ENCODE measurements around the gene TLE2.
"Not testable (repeated sequence)": the region's sequence is repeated elsewhere in the genome, so short reads cannot be mapped to it uniquely, and the experiment has no call there.

The TLE2 gene

DNA sequence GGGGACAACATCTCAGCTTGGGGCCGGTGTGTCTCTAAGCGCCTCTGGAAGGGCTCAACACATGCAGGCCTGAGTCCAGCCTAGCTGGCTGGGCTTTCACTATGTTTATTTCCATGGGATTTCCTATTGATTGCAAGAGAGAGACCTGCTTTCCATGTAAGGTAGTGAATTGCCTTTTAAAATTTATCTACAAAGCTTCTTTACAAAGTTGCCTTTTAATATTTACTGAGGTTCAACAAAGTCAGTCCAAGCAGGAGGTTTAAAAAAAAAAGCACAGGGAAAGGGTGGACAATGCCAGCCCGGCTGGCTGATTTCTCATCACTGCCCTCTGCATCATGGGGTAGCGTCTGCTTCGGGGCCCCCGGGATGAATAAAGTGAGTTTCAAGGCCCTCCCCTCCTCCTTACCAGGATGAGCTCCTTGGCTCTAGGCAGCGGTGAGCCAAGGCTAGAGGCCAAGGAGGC lies 15.8 kb downstream of the TLE2 start:
- no peak for DNase-seq (ENCODE audit: low read depth in 2 of 2)

DNA sequence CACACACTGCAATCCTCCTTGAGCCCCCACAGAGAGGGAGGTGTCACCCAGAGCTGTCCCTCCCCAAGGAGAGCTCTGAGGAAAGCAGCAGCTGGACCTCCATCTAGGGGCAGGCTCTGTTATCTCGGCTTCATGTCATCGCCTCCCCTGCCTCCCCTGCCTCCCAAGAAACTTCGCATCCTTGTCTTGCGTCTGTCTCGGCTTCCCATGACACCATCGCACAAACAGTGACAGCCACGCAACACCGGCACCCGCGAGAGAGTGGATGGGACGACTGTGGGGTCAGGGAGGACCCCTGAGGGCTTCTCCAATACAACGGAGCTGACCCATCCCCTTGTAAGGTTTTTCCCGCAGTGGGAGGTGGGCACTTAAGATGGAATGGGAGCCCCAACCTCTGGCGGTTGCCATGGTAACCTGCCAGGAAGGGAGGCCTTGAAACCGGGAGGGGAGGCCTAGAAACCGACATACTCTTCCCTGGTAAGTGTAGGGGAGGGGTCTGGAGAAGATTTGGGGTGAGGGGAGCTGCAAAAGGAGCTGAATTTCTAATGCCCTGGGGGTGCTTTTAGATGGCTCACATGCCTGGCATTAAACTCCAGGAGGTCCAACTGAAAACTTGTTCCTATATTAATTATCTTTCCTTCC lies 16.3 kb downstream of the TLE2 start:
- DNase-seq (ENCODE audit: low read depth in 2 of 2) = no peak

DNA sequence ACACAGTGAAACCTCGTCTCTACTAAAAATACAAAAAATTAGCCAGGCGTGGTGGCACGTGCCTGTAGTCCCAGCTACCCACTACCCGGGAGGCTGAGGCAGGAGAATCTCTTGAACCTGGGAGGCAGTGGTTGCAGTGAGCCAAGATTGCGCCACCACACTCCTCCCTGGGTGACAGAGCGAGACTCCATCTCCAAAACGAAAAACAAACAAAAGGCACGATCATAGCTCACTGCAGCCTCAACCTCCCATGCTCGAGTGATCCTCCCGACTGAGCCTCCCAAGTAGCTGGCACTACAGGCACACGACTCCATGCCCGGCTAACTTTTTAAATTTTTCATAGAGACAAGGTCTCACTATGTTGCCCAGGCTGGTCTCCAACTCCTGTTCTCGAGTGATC lies 17.0 kb downstream of the TLE2 start:
- not testable (repeated sequence) for DNase-seq (ENCODE audit: low read depth in 2 of 2)

DNA sequence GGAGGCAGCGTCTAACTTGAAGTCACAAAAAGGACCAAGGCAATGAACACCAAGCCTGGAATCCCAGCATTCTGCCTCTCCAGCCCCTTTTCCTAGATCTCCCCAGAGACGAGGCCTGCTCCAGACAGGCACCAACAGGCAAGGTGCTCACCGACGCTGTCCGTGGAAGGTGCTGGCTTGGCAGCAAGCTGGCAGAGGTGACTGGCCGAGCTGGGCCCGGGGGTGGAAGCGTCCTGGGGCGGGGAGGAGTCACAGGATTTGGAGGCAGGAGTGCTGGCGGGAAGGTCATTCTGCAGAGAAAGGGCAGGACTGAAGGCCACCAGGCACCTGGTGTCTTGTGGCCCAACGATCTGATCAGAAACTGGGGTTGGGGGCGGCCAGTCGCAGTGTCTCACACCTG lies 18.2 kb downstream of the TLE2 start:
- no peak for DNase-seq (ENCODE audit: low read depth in 2 of 2)

DNA sequence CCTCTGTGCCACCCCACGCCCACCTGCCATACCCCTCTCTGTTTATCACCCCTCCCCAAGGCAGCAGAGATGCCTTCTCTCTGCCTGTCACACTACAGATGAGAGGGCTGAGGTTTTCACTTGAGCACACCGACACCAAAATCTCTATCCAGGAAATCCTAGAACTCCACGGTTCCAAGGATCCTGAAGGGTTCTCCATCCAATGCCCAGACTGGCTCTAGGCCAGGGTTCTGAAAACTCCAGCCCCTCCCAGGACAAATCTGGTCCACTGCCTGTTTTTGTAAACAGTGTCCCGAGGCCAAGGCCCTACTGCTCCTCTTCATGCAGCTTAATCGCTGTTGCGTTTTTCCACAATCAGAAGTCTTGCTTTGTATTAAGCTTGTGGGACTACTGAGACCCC lies 20.1 kb downstream of the TLE2 start:
- no peak for DNase-seq (ENCODE audit: low read depth in 2 of 2)

DNA sequence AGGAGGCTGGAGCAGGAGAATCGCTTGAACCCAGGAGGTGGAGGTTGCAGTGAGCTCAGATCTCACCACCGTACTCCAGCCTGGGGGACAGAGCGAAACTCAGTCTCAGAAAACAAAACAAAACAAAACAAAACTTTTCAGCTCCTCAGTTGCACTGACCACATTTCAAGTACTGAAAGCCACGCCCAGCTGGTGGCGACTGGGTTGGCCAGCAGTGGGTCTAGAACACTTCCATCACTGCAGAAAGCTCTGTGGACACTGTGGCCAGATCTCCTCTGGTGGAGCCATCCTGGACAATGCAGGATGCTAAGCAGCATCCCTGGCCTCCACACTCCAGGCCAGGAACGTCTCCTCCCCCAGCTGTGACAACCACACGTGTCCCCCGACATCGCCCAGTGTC lies 21.1 kb downstream of the TLE2 start:
- DNase-seq (ENCODE audit: low read depth in 2 of 2) = no peak

DNA sequence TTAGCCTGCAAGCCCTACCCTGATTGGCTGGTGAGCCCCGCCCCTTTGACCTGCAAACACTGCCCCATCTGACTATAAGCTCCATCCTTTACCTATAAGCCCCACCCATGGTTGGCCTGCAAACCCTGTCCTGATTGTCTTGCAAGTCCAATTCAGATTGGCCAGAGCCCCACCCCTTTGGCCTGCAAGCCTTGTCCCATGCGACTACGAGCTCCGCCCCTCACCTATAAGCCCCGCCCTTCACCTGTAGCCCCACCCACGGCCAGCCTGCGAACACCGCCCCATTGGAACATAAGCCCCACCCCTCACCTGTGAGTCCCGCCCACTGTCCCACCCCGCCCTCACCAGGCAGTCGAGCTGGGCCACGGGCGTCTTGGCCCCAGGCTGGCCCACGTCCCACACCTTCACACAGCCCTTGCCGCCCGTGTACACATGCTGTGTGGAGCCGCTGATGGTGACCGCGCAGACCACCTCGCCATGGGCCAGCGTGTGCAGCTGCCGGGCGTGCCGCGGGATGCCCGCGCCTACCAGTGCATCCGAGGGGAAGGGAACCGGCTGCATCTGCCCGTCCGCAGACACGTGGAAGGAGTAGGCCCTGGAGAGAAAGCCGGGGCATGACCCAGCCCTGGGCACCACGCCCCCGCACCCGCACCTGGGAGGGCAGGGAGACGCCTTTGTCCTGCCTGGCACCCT lies 22.9 kb downstream of the TLE2 start:
- peak in 1 of 2 donors; percentile 47 for DNase-seq (ENCODE audit: low read depth in 2 of 2)

DNA sequence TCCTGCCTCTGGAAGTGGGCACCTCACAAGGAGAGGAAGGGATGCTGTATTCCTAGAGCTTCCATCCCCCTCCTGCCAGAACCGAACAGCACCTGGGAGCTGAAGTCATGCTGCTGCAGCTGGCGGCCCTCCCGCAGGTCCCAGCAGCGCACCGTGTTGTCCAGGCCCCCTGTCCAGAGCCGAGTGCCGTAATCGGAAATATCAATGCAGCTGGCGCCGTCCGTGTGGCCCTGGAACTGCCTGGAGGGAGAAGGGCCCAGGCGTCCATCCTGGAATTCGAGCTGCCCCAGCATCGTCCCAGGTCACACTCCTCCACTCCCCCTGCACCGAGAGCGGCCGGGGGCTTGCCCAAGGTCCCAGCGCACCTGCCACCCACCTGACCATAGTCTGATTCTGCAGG lies 23.7 kb downstream of the TLE2 start:
- DNase-seq (ENCODE audit: low read depth in 2 of 2) = no peak

DNA sequence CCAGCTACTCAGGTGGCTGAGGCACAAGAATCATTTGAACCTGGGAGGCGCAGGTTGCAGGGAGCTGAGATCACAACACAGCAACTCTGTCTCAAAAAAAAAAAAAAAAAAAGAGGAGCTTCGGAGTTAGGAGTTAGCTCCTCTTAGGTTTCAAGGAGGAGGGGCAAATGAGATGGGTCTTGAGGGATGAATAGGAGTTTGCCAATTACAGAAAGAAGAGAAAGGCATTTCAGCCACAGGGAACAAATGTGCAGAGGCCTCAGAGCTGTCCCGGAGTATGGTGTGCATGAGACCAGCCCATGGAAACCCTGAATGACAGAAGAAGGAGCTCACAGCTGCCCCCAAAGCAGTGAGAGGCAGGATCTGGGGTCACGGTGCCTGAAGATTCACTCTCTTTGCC lies 24.6 kb downstream of the TLE2 start:
- no peak for DNase-seq (ENCODE audit: low read depth in 2 of 2)

DNA sequence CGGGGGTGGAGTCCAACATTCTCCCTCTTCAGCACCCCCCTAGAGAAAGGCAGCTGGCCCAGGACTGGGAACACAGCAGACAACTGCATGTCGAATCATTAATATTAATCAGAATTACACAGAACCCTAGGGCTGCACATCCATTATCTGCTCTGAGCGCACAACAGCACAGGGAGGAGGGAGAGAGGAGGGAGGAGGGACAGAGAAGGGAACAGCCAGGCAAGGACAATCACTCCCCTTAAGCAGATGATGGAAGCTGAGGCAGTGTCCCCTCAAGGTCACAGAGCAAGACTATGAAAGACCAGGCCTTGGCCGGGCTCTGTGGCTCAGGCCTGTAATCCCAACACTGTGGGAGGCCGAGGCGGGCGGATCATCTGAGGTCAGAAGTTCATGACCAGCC lies 26.0 kb downstream of the TLE2 start:
- DNase-seq (ENCODE audit: low read depth in 2 of 2) = no peak

DNA sequence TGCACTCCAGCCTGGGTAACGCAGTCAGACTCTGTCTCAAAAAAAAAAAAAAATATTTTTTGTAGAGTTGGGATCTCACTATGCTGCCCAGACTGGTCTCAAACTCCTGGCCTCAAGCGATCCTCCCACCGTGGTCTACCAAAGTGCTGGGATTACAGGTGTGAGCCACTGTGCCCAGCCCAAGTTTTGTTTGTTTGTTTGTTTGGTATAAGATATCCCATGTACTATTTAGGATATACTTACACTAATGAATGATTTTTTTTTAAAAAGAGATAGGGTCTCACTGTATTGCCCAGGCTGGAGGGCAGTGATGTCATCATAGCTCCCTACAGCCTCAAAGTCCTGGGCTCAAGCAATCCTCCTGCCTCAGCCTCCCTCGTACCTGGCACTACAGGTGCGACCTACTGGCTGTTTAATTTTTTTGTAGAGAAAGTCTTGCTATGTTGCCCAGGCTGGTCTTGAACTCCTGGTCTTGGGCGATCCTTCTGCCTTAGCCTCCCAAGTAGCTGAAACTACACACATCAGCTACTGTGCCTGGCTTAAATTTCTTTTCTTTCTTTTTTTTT lies 27.8 kb downstream of the TLE2 start:
- DNase-seq (ENCODE audit: low read depth in 2 of 2) = no peak

DNA sequence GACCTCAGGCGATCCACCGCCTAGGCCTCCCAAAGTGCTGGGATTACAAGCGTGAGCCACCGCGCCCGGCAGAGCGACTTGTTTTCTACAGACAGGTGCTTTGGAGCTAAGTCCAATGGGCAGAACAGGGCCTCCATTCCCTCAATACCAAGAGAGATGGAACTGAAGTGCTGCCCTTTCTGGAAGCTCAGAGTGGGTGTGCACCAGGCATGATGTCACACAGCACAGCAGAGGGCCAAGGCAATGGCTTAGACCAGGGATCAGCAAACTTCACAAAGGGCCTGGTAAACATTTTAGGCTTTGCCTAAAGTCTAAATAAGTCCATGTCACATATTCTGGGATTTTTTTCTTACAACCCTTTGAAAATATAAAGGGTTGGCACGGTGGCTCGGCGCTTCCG lies 30.4 kb downstream of the TLE2 start:
- DNase-seq (ENCODE audit: low read depth in 2 of 2) = no peak

DNA sequence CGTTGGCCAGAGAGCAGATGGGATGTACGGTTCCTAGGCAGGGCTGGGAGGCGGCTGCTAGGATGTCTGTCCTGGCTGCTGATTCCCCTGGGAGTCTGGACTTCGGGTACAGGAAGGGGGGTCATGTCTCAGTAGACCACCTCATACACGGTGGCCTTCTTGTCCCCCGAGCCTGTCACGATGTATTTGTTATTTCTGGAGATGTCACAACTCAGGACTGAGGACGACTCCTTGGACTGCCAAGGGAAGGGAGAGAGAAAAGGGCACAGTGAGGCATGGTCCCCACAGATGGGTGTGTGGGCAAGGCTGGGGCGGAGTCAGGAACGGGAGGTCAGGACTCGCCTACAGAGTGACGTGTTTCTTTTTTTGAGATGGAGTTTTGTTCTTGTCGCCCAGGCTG lies 31.4 kb downstream of the TLE2 start:
- DNase-seq (ENCODE audit: low read depth in 2 of 2) = no peak

DNA sequence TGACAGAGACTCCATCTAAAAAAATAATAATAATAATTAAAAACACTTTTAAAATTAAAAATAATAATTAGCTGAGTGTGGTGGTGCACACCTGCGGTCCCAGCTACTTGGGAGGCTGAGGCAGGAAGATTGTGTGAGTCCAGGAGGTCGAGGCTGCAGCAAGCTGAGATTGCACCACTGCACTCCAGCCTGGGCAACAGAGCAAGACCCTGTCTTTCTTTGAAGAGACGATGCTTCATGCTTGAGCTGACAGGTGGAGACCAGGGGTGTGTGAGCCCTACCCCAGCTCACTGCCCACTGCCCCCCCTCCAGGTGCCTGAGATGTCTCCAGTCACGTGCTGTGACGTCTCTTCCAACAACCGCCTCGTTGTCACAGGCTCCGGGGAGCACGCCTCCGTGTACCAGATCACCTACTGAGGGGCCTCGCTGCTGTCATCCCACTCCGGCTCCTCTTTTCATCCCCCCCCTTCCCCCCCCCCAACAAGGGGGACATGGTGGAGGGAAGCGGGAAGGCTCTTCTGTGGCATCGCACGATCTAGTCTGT lies 34.4 kb downstream of the TLE2 start:
- DNase-seq (ENCODE audit: low read depth in 2 of 2) = no peak

DNA sequence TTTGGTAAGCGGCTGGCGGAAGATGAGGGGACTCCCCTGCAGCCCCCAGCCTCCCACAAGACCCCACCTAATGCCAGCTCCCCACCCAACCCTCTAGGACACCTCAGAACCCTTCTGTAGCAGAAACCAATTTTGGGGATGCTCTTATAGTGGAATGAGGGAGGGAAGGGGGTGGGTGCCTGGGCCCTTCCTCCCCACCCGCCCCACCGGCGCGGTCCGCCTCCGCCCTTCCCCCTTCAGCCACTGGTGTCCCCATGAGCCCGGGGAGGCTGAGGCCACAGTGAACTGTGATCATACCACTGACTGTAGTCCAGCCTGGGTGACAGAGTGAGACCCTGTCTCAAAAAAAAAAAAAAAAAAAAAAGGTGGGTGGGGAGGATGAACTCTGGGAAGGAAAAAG lies 35.5 kb downstream of the TLE2 start:
- DNase-seq (ENCODE audit: low read depth in 2 of 2) = no peak

DNA sequence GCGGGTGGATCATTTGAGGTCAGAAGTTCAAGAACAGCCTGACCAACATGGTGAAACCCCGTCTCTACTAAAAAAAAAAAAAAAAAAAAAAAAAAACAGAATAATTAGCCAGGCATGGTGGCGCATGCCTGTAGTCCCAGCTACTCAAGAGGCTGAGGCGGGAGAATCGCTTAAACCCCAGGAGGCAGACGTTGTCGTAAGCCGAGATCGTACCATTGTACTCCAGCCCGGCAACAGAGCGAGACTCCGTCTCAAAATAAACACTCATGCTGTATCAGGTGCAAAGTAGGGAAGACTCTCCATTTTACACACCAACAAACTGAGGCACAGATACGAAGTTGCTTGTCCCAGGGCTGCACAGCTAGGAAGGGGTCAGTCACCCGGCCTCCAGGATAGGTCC lies 36.1 kb downstream of the TLE2 start:
- DNase-seq (ENCODE audit: low read depth in 2 of 2) = no peak

DNA sequence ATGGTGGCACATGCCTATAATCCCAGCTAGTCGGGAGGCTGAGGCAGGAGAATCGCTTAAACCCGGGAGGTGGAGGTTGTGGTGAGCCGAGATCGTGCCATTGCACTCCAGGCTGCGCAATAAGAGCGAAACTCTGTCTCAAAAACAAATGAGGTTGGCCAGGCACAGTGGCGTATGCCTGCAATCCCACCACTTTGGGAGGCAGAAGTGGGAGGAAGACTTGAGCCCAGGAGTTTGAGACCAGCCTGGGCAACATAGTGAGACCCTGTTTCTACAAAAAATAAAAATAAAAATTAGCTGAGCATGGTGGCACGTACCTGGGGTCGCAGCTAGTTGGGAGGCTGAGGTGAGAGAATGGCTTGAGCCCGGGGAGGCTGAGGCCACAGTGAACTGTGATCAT lies 36.7 kb downstream of the TLE2 start:
- DNase-seq (ENCODE audit: low read depth in 2 of 2) = not testable (repeated sequence)

DNA sequence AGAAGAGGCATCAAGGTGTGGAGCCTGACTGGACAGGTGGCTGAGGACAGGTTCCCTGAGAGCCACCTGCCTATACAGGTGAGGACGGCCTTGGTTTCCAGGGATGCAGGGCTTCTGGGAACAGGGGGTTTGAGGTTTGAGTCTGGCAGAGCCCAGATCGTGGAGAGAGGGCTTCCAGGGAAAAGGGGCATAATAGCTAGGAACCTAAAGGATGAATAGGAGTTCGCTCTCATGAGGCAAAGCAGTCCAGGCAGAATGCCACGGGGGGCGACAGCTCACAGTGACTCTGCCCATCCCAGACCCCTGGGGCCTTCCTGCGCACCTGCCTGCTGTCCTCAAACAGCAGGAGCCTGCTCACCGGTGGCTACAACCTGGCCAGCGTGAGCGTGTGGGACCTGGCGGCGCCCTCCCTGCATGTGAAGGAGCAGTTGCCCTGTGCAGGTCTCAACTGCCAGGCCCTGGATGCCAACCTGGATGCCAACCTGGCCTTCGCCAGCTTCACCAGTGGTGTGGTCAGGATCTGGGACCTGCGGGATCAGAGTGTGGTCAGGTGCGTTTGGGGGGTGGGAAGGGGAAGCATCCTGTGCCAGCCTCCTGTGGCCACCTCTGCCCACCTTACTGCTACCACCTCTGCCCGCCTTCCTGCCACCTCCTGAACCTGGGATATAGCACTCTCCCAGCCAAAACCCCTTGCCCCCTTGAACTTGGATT lies 39.7 kb downstream of the TLE2 start:
- no peak for DNase-seq (ENCODE audit: low read depth in 2 of 2)

DNA sequence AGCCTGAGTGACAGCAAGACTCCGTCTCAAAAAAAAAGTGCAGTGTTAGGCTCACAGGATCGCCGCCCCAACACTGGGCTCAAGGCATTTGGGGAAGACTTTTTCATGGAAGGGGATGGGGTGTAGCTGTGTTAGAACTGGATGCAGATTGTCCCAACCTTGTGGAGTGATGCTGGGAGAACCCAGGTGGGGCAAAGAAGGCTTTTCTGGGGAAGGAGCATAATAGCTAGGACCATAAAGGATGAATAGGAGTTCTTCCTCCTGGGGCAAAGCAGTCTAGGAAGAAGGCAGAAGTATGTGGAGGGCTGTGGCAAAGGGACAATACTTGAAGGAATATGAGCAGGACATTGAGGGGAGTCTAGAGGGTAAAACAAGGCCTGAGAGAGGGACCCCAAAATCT lies 40.5 kb downstream of the TLE2 start:
- no peak for DNase-seq (ENCODE audit: low read depth in 2 of 2)

DNA sequence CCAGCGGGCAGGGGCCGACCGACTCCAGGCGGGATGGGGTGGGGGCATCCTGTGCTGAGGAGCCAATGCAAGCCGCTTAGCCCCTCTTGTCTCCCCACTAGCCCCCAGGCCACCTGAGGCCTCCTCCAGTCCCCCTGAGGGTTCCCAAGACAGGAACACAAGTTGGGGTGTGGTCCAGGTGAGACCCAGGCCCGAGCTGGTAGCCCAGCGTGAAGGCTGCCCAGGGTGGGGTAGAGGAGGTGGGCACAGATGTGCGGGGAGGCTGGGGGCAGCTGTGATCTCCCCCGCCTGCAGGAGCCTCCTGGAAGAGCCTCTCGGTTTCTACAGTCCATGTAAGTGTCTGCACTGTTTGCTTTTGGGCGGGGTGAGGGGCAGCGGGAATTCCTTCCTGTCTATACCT lies 41.3 kb downstream of the TLE2 start:
- no peak for DNase-seq (ENCODE audit: low read depth in 2 of 2)

DNA sequence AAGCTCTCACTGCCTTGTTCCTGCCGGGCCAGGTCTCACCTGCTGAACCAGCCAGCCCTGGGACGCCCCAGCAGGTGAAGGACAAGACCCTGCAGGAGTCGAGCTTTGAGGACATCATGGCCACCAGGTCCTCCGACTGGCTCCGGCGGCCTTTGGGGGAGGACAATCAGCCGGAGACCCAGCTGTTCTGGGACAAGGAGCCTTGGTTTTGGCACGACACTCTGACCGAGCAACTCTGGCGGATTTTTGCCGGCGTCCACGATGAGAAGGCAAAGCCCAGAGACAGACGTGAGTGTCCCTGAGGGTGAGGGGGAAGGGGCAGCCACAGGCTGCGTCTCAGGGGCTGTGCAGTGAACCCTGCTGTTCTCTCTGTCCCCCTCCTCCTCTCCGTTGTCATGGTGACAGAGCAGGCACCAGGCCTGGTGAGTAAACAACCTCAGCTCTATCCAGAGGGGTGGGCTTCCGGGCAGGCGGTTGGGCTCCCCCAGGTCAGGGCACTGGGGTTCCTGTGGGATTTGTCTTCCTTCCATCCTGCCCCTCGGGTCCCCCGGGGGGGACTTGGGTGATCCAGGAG lies 42.0 kb downstream of the TLE2 start:
- no peak for DNase-seq (ENCODE audit: low read depth in 2 of 2)

DNA sequence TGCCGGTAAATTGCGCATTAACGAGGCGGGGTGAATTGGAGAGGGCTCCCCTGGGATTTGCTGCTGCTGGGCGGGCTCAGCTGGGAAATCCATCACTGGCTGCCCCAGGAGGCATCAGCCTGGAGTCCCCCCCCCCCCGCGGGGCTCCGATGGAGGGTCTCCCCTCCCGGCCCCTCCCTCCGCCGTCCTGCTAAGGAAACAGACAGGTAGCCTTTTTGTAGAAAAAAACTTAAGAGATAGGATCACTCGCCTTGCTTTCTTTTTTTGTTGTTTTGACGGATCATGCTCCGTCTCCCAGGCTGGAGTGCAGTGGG lies 44.9 kb downstream of the TLE2 start:
- no peak for DNase-seq (ENCODE audit: low read depth in 2 of 2)
